HG03159 (cell line): Measurements from ENCODE around the gene KRTAP1-1.
"Not testable (repeated sequence)": the region's sequence is repeated elsewhere in the genome, so short reads cannot be mapped to it uniquely, and the experiment has no call there.

Source experiments
- ATAC-seq: cut with Tn5 transposase; IDR thresholded peaks from one replicate; pipeline ENCODE4 v1.9.1; 2021; ENCODE audit warnings: mild to moderate bottlenecking, moderate library complexity; ENCODE audit not compliant: unreplicated experiment

KRTAP1-1 gene

GRCh38 chr17:41013181-41013580 lies 28.1 kb downstream of the KRTAP1-1 start:
- ATAC-seq: no peak

GRCh38 chr17:41012326-41013120 lies 28.7 kb downstream of the KRTAP1-1 start:
- ATAC-seq: no peak

GRCh38 chr17:41010441-41010840 lies 30.8 kb downstream of the KRTAP1-1 start:
- no peak for ATAC-seq

GRCh38 chr17:41009936-41010335 lies 31.3 kb downstream of the KRTAP1-1 start:
- no peak for ATAC-seq

- ATAC-seq: no peak
Measured at GRCh38 chr17:41009301-41009760, 31.9 kb downstream of the KRTAP1-1 start.

- ATAC-seq: no peak
Measured at GRCh38 chr17:41008811-41009210, 32.4 kb downstream of the KRTAP1-1 start, which contains the start of gene KRTAP3-1. Gene KRTAP3-1 (minus strand): TSS chr17:41009128. CDS start chr17:41009074, 54 bp downstream.

- ATAC-seq: no peak
Measured at GRCh38 chr17:41004397-41004796, 36.9 kb downstream of the KRTAP1-1 start.

GRCh38 chr17:41003926-41004325 lies 37.3 kb downstream of the KRTAP1-1 start:
- ATAC-seq: no peak

GRCh38 chr17:41002814-41003213 lies 38.4 kb downstream of the KRTAP1-1 start:
- no peak for ATAC-seq

- no peak for ATAC-seq
Measured at GRCh38 chr17:41001795-41002194, 39.5 kb downstream of the KRTAP1-1 start.

- ATAC-seq: not testable (repeated sequence)
Measured at GRCh38 chr17:40999563-40999962, 41.7 kb downstream of the KRTAP1-1 start, which contains the start of gene KRTAP3-2. Gene KRTAP3-2 (minus strand): TSS chr17:40999906. CDS start chr17:40999853, 53 bp downstream.

GRCh38 chr17:40997361-40997760 lies 43.9 kb downstream of the KRTAP1-1 start:
- no peak for ATAC-seq

GRCh38 chr17:40996829-40997228 lies 44.4 kb downstream of the KRTAP1-1 start:
- ATAC-seq: no peak

- ATAC-seq: no peak
Measured at GRCh38 chr17:40995116-40995515, 46.1 kb downstream of the KRTAP1-1 start.

GRCh38 chr17:40993839-40994238 lies 47.4 kb downstream of the KRTAP1-1 start, which contains the start of gene KRTAP3-3:
Gene KRTAP3-3 (minus strand): TSS chr17:40994164. CDS start chr17:40994097, 67 bp downstream.
- ATAC-seq: no peak

GRCh38 chr17:40993084-40993483 lies 48.2 kb downstream of the KRTAP1-1 start:
- no peak for ATAC-seq

GRCh38 chr17:40992666-40993065 lies 48.6 kb downstream of the KRTAP1-1 start:
- ATAC-seq: no peak
